Karpas-422 (cell line): ENCODE measurements around the gene RPL36. TPM values are rescaled to one million over a fixed set of nuclear protein-coding genes. Genes with fewer than 3 reads are reported as not detected.
"Not testable (repeated sequence)": the region's sequence is repeated elsewhere in the genome, so short reads cannot be mapped to it uniquely, and the experiment has no call there.

ENCODE experiments used
- DNase-seq: peaks from one replicate; pipeline ENCODE4 v3.0.0-alpha.2; 2015
- H2AFZ ChIP-seq: fragments of 200-600 bp; sonication (generic); 2 replicates; pipeline ENCODE4 v1.6.1; 2014; ENCODE audit warnings: antibody characterized with exemption, low read length, mixed read lengths
- H3K27ac ChIP-seq: fragments of 200-600 bp; sonication (generic); 2 replicates; pipeline ENCODE4 v1.5.1; 2014; ENCODE audit warnings: mild to moderate bottlenecking, low read length, moderate library complexity
- H3K27me3 ChIP-seq: fragments of 200-600 bp; sonication (generic); 2 replicates; pipeline ENCODE4 v1.6.1; 2014; ENCODE audit warnings: low read length, mixed read lengths
- H3K36me3 ChIP-seq: fragments of 200-600 bp; sonication (generic); 2 replicates; pipeline ENCODE4 v1.6.1; 2014; ENCODE audit warnings: low read length, mixed read lengths; ENCODE audit not compliant: insufficient read depth
- H3K4me1 ChIP-seq: fragments of 200-600 bp; sonication (generic); 2 replicates; pipeline ENCODE4 v1.6.1; 2014; ENCODE audit warnings: mild to moderate bottlenecking, low read length, mixed read lengths
- H3K4me2 ChIP-seq: fragments of 200-600 bp; sonication (generic); 2 replicates; pipeline ENCODE4 v1.6.1; 2014; ENCODE audit warnings: low read length, low read depth, mild to moderate bottlenecking; ENCODE audit not compliant: poor library complexity, severe bottlenecking
- H3K4me3 ChIP-seq: fragments of 200-600 bp; sonication (generic); 2 replicates; pipeline ENCODE4 v1.5.1; 2014; ENCODE audit warnings: mild to moderate bottlenecking, antibody characterized with exemption, low read length, mixed read lengths
- H3K79me2 ChIP-seq: fragments of 200-600 bp; sonication (generic); 2 replicates; pipeline ENCODE4 v1.6.1; 2014; ENCODE audit warnings: mild to moderate bottlenecking, low read length, mixed read lengths
- H3K9ac ChIP-seq: fragments of 200-600 bp; sonication (generic); 2 replicates; pipeline ENCODE4 v1.6.0; 2014; ENCODE audit warnings: low read length
- H3K9me2 ChIP-seq: fragments of 200-600 bp; sonication (generic), shearing (Covaris generic); replicated peaks from 2 replicates; pipeline ENCODE4 v1.6.0; 2014; ENCODE audit warnings: mild to moderate bottlenecking, low read length, moderate library complexity; ENCODE audit not compliant: insufficient read depth
- H3K9me3 ChIP-seq: fragments of 300-700, 200-600 bp; sonication (generic); 2 replicates; pipeline ENCODE4 v1.6.1; 2014; ENCODE audit warnings: low read length, mixed read lengths
- H4K20me1 ChIP-seq: fragments of 200-600 bp; sonication (generic); 2 replicates; pipeline ENCODE4 v1.6.1; 2014; ENCODE audit warnings: mild to moderate bottlenecking, antibody characterized with exemption, low read length, low read depth; ENCODE audit not compliant: insufficient read depth
- total RNA-seq: library from RNA; depleted of rRNA; stranded (reverse); fragments of >200 nt; shearing (Covaris generic); gene quantifications from 2 replicates; pipeline ENCODE4 v1.2.3, GENCODE V29; 2014; ENCODE audit warnings: low replicate concordance

RPL36 gene
- total RNA-seq, 1 experiment from 2014 or later: 3,189 TPM

DNA sequence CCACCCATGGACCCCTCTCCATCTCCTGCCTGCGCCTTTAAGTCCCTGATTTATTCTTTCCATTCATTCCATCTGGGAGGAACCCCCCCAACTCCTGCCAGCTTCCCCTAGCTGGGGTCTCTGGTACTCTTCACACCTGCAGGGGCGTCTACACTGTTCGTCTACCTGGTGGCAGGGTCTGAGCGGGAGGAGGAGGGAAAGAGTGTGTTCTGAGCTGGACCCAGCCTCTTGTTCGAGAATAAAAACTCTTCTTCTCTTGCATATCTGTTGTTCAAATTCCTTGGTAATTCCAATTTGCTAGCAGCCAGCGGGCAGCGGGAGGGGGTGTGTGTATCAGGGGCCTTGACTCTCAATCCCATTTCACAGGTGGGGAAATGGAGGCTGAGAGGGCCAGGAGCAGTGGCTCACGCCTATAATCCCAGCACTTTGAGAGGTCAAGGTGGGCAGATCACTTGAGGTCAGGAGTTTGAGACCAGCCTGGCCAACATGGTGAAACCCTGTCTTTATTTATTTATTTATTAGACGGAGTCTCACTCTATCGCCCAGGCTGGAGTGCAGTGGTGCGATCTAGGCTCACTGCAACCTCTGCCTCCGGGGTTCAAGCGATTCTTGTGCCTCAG, 1.7 kb upstream of the RPL36 start:
- not testable (repeated sequence) for H3K4me3 ChIP-seq, H3K9me2 ChIP-seq, H3K9me3 ChIP-seq, H3K27me3 ChIP-seq, H3K9ac ChIP-seq, H3K27ac ChIP-seq, H2AFZ ChIP-seq, DNase-seq, H3K4me2 ChIP-seq
- Histone ChIP-seq H3K4me1 (peaks cover 24% of the 10 kb centered on the region), H4K20me1 (peaks cover 31% of the 10 kb centered on the region), H3K79me2 (peaks cover 33% of the 10 kb centered on the region), H3K36me3 (peaks cover 28% of the 10 kb centered on the region)

DNA sequence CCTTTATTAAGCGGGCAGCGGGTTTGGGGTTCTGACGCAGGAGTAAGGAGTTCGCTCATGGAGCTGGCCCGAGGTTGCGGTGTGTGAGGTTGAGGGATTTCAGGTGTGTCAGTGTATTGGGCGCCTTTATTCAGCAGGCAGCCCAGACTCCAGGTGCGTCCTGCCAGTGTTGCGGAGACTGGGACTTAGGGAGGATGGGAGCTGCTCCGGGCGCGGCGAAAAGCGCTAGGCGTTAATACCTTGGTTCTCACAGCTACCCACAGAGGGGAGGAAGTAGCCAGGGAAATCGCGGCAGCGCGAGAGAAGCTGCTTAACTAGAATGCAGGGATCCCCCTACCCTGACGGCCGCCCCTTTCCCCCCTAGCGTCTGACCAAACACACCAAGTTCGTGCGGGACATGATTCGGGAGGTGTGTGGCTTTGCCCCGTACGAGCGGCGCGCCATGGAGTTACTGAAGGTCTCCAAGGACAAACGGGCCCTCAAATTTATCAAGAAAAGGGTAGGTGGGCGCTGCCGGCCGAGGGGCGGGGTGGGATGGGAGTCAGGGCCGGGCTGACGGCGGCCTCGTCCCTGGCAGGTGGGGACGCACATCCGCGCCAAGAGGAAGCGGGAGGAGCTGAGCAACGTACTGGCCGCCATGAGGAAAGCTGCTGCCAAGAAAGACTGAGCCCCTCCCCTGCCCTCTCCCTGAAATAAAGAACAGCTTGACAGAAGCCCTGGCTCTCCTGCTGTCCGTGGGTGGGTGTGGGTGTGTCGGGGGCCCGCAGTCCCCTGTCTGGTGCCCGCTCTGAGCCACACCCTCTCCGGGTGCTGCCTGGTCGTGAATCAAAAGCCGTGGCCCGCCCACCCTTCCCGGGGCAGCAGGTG, 1.1 kb downstream of the RPL36 start:
- peak; percentile 75 for DNase-seq
- H3K9me3 ChIP-seq: no peaks in the 10 kb centered on the region

GRCh38 chr19:5691822-5692722, 2.0 kb downstream of the RPL36 start:
- peak overlapping the region; percentile 95 for H3K4me2 ChIP-seq
- DNase-seq: no peak
- no peak overlapping the region for H3K27ac ChIP-seq
- H3K9me3 ChIP-seq: no peaks in the 10 kb centered on the region
- peak overlapping the region; percentile 97 for H3K4me3 ChIP-seq
- H3K9ac ChIP-seq: peak overlapping the region; percentile 100
- H4K20me1 ChIP-seq: peaks cover 56% of the 10 kb centered on the region
- peaks cover 15% of the 10 kb centered on the region for H3K4me1 ChIP-seq
- no peaks in the 10 kb centered on the region for H3K27me3 ChIP-seq
- H3K9me2 ChIP-seq: no peaks in the 10 kb centered on the region
- H2AFZ ChIP-seq: no peak overlapping the region
- peaks cover 43% of the 10 kb centered on the region for H3K79me2 ChIP-seq
- peaks cover 28% of the 10 kb centered on the region for H3K36me3 ChIP-seq

More for the DNA sequence above, 1.1 kb downstream of the RPL36 start:
- Histone ChIP-seq H4K20me1 (peaks cover 49% of the 10 kb centered on the region), H2AFZ (no peak overlapping the region), H3K9ac (peak overlapping the region; percentile 100), H3K4me3 (peak overlapping the region; percentile 97), H3K9me2 (no peaks in the 10 kb centered on the region), H3K36me3 (peaks cover 28% of the 10 kb centered on the region), H3K4me1 (peaks cover 19% of the 10 kb centered on the region), H3K27me3 (no peaks in the 10 kb centered on the region), H3K4me2 (peak overlapping the region; percentile 95), H3K79me2 (peaks cover 43% of the 10 kb centered on the region), H3K27ac (peak overlapping the region; percentile 92)

DNA sequence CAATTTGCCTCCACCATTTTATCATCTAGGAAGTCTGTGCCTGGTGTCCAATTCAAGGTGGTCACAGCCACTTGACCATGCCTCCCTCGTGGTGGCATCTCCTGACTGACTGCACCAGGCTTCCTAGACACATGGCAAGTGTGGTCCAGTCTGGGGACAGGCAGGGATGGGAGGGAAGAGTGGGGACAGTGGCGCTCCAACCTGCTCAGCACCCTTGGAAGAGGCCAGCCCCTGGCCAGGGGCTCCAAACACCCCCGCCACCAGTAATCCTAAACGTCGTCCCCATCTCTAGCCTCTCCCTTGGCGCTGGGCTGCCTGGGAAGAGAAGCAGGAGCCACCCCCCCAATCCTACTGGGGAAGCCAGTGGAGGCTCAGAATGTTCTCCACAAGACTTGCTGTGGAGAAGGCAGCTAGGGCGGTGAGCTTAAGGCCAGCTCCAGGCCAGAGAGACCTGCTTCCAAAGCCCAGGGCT, 2.7 kb downstream of the RPL36 start:
- Histone ChIP-seq H3K4me1 (peaks cover 15% of the 10 kb centered on the region), H4K20me1 (peaks cover 58% of the 10 kb centered on the region), H3K9ac (peak overlapping the region; percentile 100; the same call in 1 of the 2 replicates), H3K9me3 (no peaks in the 10 kb centered on the region), H3K27me3 (no peaks in the 10 kb centered on the region), H3K9me2 (no peaks in the 10 kb centered on the region), H2AFZ (no peak overlapping the region), H3K27ac (no peak overlapping the region), H3K79me2 (peaks cover 43% of the 10 kb centered on the region), H3K36me3 (peaks cover 28% of the 10 kb centered on the region), H3K4me3 (peak overlapping the region; percentile 97; the same call in 1 of the 2 replicates), H3K4me2 (peak overlapping the region; percentile 95)
- DNase-seq: no peak

DNA sequence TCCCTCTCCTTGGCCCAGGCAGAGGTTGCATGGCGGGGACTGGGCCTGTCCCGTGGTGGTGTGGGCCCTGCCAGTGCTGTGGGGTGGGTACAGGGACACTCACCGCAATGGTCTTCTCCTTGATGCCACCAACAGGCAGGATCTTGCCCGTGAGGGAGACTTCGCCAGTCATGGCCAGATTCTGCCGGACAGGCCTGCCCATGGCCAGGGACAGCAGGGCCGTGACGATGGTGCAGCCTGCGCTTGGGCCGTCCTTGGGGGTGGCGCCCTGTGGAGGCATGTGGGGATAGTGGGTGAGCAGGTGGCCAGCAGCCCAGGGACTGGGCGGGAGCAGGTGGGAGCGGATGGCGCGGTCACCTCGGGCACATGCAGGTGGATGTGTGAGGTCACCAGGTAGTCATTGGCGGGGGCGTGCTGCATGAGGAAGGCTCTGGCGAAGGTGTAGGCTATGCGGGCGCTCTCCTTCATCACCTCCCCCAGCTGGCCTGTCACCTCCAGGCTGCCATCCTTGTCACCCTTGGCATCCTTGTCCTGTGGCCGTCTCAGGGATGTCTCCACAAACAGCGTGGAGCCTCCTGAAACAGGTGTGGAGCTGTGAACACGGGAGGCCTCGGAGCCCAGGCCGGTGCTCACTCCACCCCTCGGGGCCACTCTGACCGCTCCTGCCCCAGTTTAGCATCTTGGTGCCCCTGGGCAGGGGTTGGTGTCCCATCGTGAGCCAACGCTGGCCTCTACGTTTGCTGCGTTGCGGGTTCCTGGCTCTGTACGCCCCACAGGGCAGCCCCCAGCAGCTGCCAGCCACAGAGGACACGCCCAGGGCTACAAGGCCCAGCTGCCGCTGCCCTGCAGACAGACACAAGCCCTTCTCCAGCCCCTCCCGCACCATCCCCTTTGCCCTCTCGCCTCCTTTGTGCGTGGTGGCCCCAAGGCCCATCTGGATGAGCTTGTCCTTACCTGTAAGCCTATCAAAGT, 3.4 kb downstream of the RPL36 start:
- no peak for DNase-seq
- Histone ChIP-seq H3K4me2 (no peak overlapping the region), H4K20me1 (peaks cover 63% of the 10 kb centered on the region), H2AFZ (no peak overlapping the region), H3K27ac (no peak overlapping the region), H3K36me3 (peaks cover 28% of the 10 kb centered on the region), H3K27me3 (no peaks in the 10 kb centered on the region), H3K4me3 (no peak overlapping the region), H3K9ac (no peak overlapping the region), H3K9me3 (no peaks in the 10 kb centered on the region), H3K9me2 (no peaks in the 10 kb centered on the region), H3K4me1 (peaks cover 15% of the 10 kb centered on the region), H3K79me2 (peaks cover 43% of the 10 kb centered on the region)

DNA sequence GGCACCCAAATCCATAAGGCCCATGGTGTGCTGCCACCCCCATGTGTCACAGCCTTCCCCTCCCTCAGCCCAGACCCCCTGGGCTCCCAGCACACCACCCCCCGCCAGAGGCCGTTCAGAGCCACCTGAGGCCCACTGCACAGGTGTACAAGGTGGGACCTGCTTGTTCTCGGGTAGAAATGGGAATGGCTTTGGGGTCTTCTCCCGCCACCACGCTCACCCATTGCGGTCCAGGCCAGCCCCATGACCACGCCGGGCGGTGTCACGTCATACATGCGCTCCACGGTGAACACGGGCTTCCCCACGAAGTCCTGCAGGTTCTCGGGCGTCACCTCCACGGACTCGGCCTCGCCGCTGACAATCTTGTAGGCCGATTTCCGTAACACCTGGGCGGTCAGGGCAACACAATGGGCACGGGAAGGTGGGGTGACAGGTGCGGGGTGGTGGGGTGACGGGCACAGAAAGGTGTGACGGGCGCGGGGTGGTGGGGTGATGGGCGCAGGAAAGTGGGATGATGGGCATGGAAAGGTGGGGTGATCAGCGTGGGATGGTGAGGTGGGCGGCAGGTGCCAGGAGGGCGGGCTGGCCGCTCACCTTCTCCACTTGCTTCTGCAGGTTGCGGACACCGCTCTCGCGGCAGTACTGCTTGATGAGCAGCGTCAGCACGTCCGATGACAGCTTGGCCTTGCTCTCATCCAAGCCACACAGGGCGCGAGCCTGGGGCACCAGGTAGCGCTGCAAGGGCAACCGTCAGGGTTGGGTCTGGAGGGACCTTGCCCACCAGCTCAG, 4.3 kb downstream of the RPL36 start:
- Histone ChIP-seq H2AFZ (no peak overlapping the region), H4K20me1 (peaks cover 63% of the 10 kb centered on the region), H3K4me1 (peaks cover 15% of the 10 kb centered on the region), H3K36me3 (peaks cover 28% of the 10 kb centered on the region), H3K79me2 (peaks cover 43% of the 10 kb centered on the region), H3K27me3 (no peaks in the 10 kb centered on the region), H3K27ac (no peak overlapping the region), H3K9ac (no peak overlapping the region), H3K4me3 (no peak overlapping the region), H3K4me2 (no peak overlapping the region), H3K9me2 (no peaks in the 10 kb centered on the region), H3K9me3 (no peaks in the 10 kb centered on the region)
- no peak for DNase-seq
